ENCODE measurements around the gene FOXRED1.

Gene FOXRED1

DNA sequence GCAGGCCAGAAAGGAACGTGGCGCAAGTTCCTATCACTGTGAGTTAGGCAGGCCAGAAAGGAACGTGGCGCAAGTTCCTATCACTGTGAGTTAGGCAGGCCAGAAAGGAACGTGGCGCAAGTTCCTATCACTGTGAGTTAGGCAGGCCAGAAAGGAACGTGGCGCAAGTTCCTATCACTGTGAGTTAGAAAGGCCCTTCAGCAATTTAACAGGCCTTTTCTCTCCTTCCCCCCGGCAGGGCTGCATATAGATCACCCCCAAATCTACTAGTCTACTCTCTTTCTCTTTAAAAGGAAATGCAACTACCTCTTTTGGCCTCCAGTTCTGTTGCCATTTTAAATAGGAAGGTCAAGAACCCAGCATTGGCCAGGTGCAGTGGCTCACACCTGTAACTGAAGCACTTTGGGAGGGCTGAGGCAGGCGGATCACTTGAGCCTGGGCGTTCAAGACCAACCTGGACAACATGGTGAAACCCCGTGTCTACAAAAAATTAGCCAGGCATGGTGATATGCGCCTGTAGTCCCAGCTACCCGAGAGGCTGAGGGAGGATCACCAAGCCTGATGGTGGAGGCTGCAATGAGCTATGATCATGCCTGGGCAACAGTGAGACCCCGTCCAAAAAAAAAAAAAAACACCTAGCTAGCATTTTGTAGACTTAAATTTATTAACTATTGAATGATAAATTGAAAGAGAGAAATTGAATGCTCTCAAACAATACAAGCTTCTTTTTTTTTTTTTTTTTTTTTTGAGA, 42.4 kb upstream of the FOXRED1 start:
- Histone ChIP-seq H3K18ac (ENCODE audit: low read depth in 1 of 2, low read length in 2 of 2) (no peak overlapping the region), H3K23ac (ENCODE audit: low read length in 2 of 2) (no peak overlapping the region), H2AK5ac (ENCODE audit: low read length, severe bottlenecking) (no peak overlapping the region), H3K9ac (ENCODE audit: low read length) (no peak overlapping the region), H2BK5ac (ENCODE audit: low read depth, low read length, poor library complexity, severe bottlenecking) (no peak overlapping the region), H2BK15ac (ENCODE audit: low read depth, poor library complexity, severe bottlenecking) (no peak overlapping the region), H4K8ac (ENCODE audit: low read length) (no peak overlapping the region), H3K14ac (ENCODE audit: low read length in 2 of 2) (no peak overlapping the region), H3K4me3 (ENCODE audit: insufficient read depth in 1 of 2, low read depth in 1 of 2, low read length in 2 of 2) (no peak overlapping the region), H3K9me3 (ENCODE audit: control insufficient read depth, low read length) (no peaks in the 10 kb centered on the region), H3K27ac (ENCODE audit: low read length, poor library complexity, severe bottlenecking) (no peak overlapping the region), H4K91ac (ENCODE audit: low read length) (no peak overlapping the region), H3K79me1 (replicated peaks; ENCODE audit: low read length, poor library complexity, severe bottlenecking) (peaks cover 23% of the 10 kb centered on the region), H2BK12ac (ENCODE audit: low read length in 2 of 2) (no peak overlapping the region), H2BK120ac (ENCODE audit: low read depth, low read length) (no peak overlapping the region), H3K36me3 (ENCODE audit: control insufficient read depth in 1 of 2, insufficient read depth in 2 of 2, low read depth in 1 of 2, low read length in 2 of 2) (peaks cover 0 to 11% of the 10 kb centered on the region in 2 experiments), H3K4me2 (ENCODE audit: low read length, poor library complexity, severe bottlenecking) (no peak overlapping the region), H3K4ac (ENCODE audit: low read depth in 1 of 2, low read length in 2 of 2) (no peak overlapping the region), H3K4me1 (ENCODE audit: control insufficient read depth, insufficient read depth, low read depth, low read length) (no peaks in the 10 kb centered on the region), H3K27me3 (ENCODE audit: control insufficient read depth in 1 of 2, insufficient read depth in 1 of 2, low read length in 2 of 2) (no peaks in the 10 kb centered on the region), H2AFZ (ENCODE audit: low read depth, low read length) (no peak overlapping the region)
- no peak for DNase-seq
- 96% methylated on average over 8 of the region's 15 CpGs for WGBS

DNA sequence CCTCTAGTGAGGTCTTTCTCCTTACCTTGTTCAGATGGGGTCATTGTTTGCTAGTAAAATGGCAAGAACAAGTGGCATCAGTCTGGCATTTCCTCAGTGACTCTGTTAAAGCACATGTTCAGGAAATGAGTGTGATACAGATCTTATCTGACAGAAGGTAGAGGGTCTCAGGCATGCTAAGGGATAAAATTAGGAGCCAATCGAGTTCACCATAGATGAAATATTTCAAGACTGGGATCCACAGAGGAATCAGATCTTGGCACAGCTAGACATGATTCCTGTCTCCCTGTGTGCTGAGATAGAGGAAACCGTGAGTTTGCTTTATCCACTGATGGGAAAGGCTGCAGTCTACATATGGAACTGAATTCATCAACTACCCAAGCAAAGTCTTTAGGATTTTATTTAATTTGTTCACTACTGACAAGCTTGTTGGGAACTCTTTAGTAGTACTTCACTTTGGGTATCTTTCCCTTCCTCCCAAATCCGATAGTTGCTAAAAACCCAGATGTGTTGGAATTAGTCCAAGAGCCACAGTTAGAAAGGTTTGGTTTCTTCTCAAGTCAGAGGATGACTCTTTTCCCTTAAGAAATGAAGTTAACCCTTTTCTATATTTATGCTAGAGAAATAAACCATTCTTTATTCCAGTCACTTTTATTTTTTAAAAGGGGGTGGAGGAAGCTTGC, 39.0 kb upstream of the FOXRED1 start:
- Histone ChIP-seq H2BK12ac (ENCODE audit: low read length in 2 of 2) (no peak overlapping the region), H3K18ac (ENCODE audit: low read depth in 1 of 2, low read length in 2 of 2) (no peak overlapping the region), H3K23ac (ENCODE audit: low read length in 2 of 2) (no peak overlapping the region), H3K27me3 (ENCODE audit: control insufficient read depth in 1 of 2, insufficient read depth in 1 of 2, low read length in 2 of 2) (no peaks in the 10 kb centered on the region), H2AK5ac (ENCODE audit: low read length, severe bottlenecking) (no peak overlapping the region), H3K4me2 (ENCODE audit: low read length, poor library complexity, severe bottlenecking) (no peak overlapping the region), H3K9ac (ENCODE audit: low read length) (no peak overlapping the region), H2AFZ (ENCODE audit: low read depth, low read length) (no peak overlapping the region), H3K27ac (ENCODE audit: low read length, poor library complexity, severe bottlenecking) (no peak overlapping the region), H2BK15ac (ENCODE audit: low read depth, poor library complexity, severe bottlenecking) (no peak overlapping the region), H2BK5ac (ENCODE audit: low read depth, low read length, poor library complexity, severe bottlenecking) (no peak overlapping the region), H3K36me3 (ENCODE audit: control insufficient read depth in 1 of 2, insufficient read depth in 2 of 2, low read depth in 1 of 2, low read length in 2 of 2) (peaks cover 0 to 15% of the 10 kb centered on the region in 2 experiments), H3K4me1 (ENCODE audit: control insufficient read depth, insufficient read depth, low read depth, low read length) (peaks cover 1% of the 10 kb centered on the region), H3K4ac (ENCODE audit: low read depth in 1 of 2, low read length in 2 of 2) (no peak overlapping the region), H3K9me3 (ENCODE audit: control insufficient read depth, low read length) (no peaks in the 10 kb centered on the region), H3K79me1 (replicated peaks; ENCODE audit: low read length, poor library complexity, severe bottlenecking) (peaks cover 21% of the 10 kb centered on the region), H4K8ac (ENCODE audit: low read length) (no peak overlapping the region), H3K4me3 (ENCODE audit: insufficient read depth in 1 of 2, low read depth in 1 of 2, low read length in 2 of 2) (no peak overlapping the region), H3K14ac (ENCODE audit: low read length in 2 of 2) (no peak overlapping the region), H4K91ac (ENCODE audit: low read length) (no peak overlapping the region), H2BK120ac (ENCODE audit: low read depth, low read length) (no peak overlapping the region)
- 97% methylated on average over 3 of the region's 3 CpGs for WGBS
- no peak for DNase-seq

DNA sequence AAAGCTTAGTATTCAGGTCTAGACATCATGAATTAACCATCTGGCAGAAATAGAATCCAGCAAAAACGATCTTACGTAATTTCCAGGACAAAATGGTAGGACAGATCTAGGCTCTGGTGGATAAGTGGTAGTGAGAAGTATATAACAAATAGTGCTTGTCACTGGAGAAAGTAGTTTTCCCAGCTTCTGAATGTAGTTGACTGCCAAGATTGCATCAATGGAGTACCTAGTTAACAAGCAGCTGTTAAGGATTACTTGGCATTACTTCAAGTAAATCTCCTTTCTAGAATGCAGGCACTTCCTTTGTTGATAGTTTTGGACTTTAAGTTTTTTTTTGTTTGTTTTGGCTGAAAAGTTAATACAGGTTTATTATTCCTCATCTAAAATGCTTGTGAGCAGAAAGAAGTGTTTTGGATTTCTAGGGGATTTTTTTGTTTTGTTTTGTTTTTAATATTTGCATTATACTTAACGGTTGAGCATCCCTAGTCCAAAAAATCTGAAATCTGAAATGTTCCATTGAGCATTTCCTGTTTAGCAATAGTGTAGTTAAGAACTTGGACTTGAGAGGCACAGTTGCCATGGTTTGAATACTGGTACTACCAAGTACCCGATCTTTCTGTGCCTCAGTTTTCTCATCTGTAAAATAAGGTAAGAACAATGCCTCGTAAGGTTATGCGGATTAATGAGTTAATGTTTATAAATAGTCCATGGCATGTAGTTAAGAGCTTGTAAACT, 37.1 kb upstream of the FOXRED1 start:
- peaks cover 0 to 26% of the 10 kb centered on the region in 2 experiments for H3K36me3 ChIP-seq (ENCODE audit: control insufficient read depth in 1 of 2, insufficient read depth in 2 of 2, low read depth in 1 of 2, low read length in 2 of 2)
- H2BK120ac ChIP-seq (ENCODE audit: low read depth, low read length): no peak overlapping the region
- H4K8ac ChIP-seq (ENCODE audit: low read length): no peak overlapping the region
- H3K9me3 ChIP-seq (ENCODE audit: control insufficient read depth, low read length): no peaks in the 10 kb centered on the region
- no peak overlapping the region for H2BK12ac ChIP-seq (ENCODE audit: low read length in 2 of 2)
- H3K18ac ChIP-seq (ENCODE audit: low read depth in 1 of 2, low read length in 2 of 2): no peak overlapping the region
- H2BK15ac ChIP-seq (ENCODE audit: low read depth, poor library complexity, severe bottlenecking): no peak overlapping the region
- no peak overlapping the region for H3K27ac ChIP-seq (ENCODE audit: low read length, poor library complexity, severe bottlenecking)
- no peak overlapping the region for H4K91ac ChIP-seq (ENCODE audit: low read length)
- DNase-seq: peak; percentile 63
- H2BK5ac ChIP-seq (ENCODE audit: low read depth, low read length, poor library complexity, severe bottlenecking): no peak overlapping the region
- H3K27me3 ChIP-seq (ENCODE audit: control insufficient read depth in 1 of 2, insufficient read depth in 1 of 2, low read length in 2 of 2): no peaks in the 10 kb centered on the region
- no peak overlapping the region for H3K4ac ChIP-seq (ENCODE audit: low read depth in 1 of 2, low read length in 2 of 2)
- H3K4me1 ChIP-seq (ENCODE audit: control insufficient read depth, insufficient read depth, low read depth, low read length): peaks cover 1% of the 10 kb centered on the region
- WGBS: 99% methylated on average over 6 of the region's 6 CpGs
- no peak overlapping the region for H3K23ac ChIP-seq (ENCODE audit: low read length in 2 of 2)
- no peak overlapping the region for H3K4me2 ChIP-seq (ENCODE audit: low read length, poor library complexity, severe bottlenecking)
- no peak overlapping the region for H2AK5ac ChIP-seq (ENCODE audit: low read length, severe bottlenecking)
- H2AFZ ChIP-seq (ENCODE audit: low read depth, low read length): no peak overlapping the region
- no peak overlapping the region for H3K9ac ChIP-seq (ENCODE audit: low read length)
- no peak overlapping the region for H3K14ac ChIP-seq (ENCODE audit: low read length in 2 of 2)
- peaks cover 16% of the 10 kb centered on the region for H3K79me1 ChIP-seq (replicated peaks; ENCODE audit: low read length, poor library complexity, severe bottlenecking)
- no peak overlapping the region for H3K4me3 ChIP-seq (ENCODE audit: insufficient read depth in 1 of 2, low read depth in 1 of 2, low read length in 2 of 2)

DNA sequence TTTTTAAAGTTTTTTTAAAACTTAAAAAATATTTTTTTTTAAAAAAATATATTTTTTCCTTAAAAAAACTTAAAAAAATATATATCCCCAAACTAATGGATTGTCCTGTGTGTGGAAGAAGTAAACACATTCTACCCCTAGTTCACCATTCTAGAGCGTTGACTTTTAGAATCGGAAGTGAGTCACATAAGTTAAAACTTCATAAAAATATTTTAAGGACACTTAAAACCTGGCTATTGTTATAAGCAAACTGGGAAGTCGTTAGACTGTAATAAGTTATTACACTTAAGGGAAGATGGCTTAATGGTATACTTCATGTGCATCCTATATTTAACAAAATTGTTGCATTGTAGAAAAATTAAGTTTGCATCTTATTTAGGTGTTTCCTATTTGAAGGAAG, 36.3 kb upstream of the FOXRED1 start:
- no peak overlapping the region for H3K4me2 ChIP-seq (ENCODE audit: low read length, poor library complexity, severe bottlenecking)
- H3K9ac ChIP-seq (ENCODE audit: low read length): no peak overlapping the region
- peaks cover 0 to 26% of the 10 kb centered on the region in 2 experiments for H3K36me3 ChIP-seq (ENCODE audit: control insufficient read depth in 1 of 2, insufficient read depth in 2 of 2, low read depth in 1 of 2, low read length in 2 of 2)
- H3K9me3 ChIP-seq (ENCODE audit: control insufficient read depth, low read length): no peaks in the 10 kb centered on the region
- DNase-seq: no peak
- H4K8ac ChIP-seq (ENCODE audit: low read length): no peak overlapping the region
- H2AK5ac ChIP-seq (ENCODE audit: low read length, severe bottlenecking): no peak overlapping the region
- H3K14ac ChIP-seq (ENCODE audit: low read length in 2 of 2): no peak overlapping the region
- no peak overlapping the region for H3K27ac ChIP-seq (ENCODE audit: low read length, poor library complexity, severe bottlenecking)
- H3K4me1 ChIP-seq (ENCODE audit: control insufficient read depth, insufficient read depth, low read depth, low read length): peaks cover 1% of the 10 kb centered on the region
- no peak overlapping the region for H3K4ac ChIP-seq (ENCODE audit: low read depth in 1 of 2, low read length in 2 of 2)
- H3K23ac ChIP-seq (ENCODE audit: low read length in 2 of 2): no peak overlapping the region
- H2BK15ac ChIP-seq (ENCODE audit: low read depth, poor library complexity, severe bottlenecking): no peak overlapping the region
- no peak overlapping the region for H2AFZ ChIP-seq (ENCODE audit: low read depth, low read length)
- no peak overlapping the region for H2BK5ac ChIP-seq (ENCODE audit: low read depth, low read length, poor library complexity, severe bottlenecking)
- H2BK12ac ChIP-seq (ENCODE audit: low read length in 2 of 2): no peak overlapping the region
- no peak overlapping the region for H3K18ac ChIP-seq (ENCODE audit: low read depth in 1 of 2, low read length in 2 of 2)
- H3K4me3 ChIP-seq (ENCODE audit: insufficient read depth in 1 of 2, low read depth in 1 of 2, low read length in 2 of 2): no peak overlapping the region
- H2BK120ac ChIP-seq (ENCODE audit: low read depth, low read length): no peak overlapping the region
- peaks cover 16% of the 10 kb centered on the region for H3K79me1 ChIP-seq (replicated peaks; ENCODE audit: low read length, poor library complexity, severe bottlenecking)
- H3K27me3 ChIP-seq (ENCODE audit: control insufficient read depth in 1 of 2, insufficient read depth in 1 of 2, low read length in 2 of 2): no peaks in the 10 kb centered on the region
- WGBS: no CpG with 5 or more reads among the region's 3 CpGs
- no peak overlapping the region for H4K91ac ChIP-seq (ENCODE audit: low read length)

All from mesenchymal stem cell (in vitro differentiated cells and primary cell).